Caco-2 (cell line): ENCODE data around the gene IMMP2L. TPM values are rescaled to one million over a fixed set of nuclear protein-coding genes. Genes with fewer than 3 reads are reported as not detected.

Source experiments
- BruUV-seq: library from RNA; stranded (reverse); fragments of 400-500 nt; replicated peaks from 2 replicates; lab custom pipeline; 2021; lab: Mats Ljungman, UMichigan
- CTCF ChIA-PET: fragments of 300-600 bp; sonication (Branson Sonifier 250); formaldehyde crosslinking; loops from one replicate; lab custom pipeline; 2022; ENCODE audit warnings: antibody characterized with exemption; lab: Charles Lee
- POLR2A ChIA-PET: fragments of 300-600 bp; sonication (Branson Sonifier 250); formaldehyde crosslinking; loops from one replicate; lab custom pipeline; 2022; ENCODE audit warnings: antibody characterized with exemption; lab: Charles Lee
- DNase-seq, 2 experiments: peaks; one replicate each; pipeline versions ENCODE4 v3.0.0 to v3.0.0-alpha.2; 2020 to 2022
- H3K27me3 ChIP-seq: replicated peaks from 2 replicates; pipeline ENCODE4 v1.6.0; 2011; ENCODE audit warnings: low read length; ENCODE audit not compliant: control insufficient read depth, insufficient read depth
- H3K36me3 ChIP-seq: 2 replicates; pipeline ENCODE4 v1.5.1; 2011; ENCODE audit warnings: low read length; ENCODE audit not compliant: control insufficient read depth, insufficient read depth
- H3K4me1 ChIP-seq: fragments of 250-450 bp; sonication (Bioruptor Pico); 2 replicates; pipeline ENCODE4 v1.5.1; 2020; ENCODE audit warnings: mild to moderate bottlenecking
- H3K4me3 ChIP-seq: 2 replicates; pipeline ENCODE4 v1.5.1; 2011; ENCODE audit warnings: low read depth, mild to moderate bottlenecking, control low read depth, low read length
- H3K9me3 ChIP-seq: fragments of 250-450 bp; sonication (Bioruptor Pico); 2 replicates; pipeline ENCODE4 v1.5.1; 2020; ENCODE audit warnings: mild to moderate bottlenecking, moderate library complexity
- H3K27ac Mint-ChIP-seq: one replicate; pipeline ENCODE4 v1.8.0; 2022; ENCODE audit warnings: mixed read lengths; ENCODE audit not compliant: unreplicated experiment
- H3K27me3 Mint-ChIP-seq: one replicate; pipeline ENCODE4 v1.8.0; 2022; ENCODE audit warnings: mixed read lengths; ENCODE audit not compliant: insufficient read depth, unreplicated experiment
- H3K36me3 Mint-ChIP-seq: one replicate; pipeline ENCODE4 v1.8.0; 2022; ENCODE audit warnings: mild to moderate bottlenecking, mixed read lengths; ENCODE audit not compliant: insufficient read depth, unreplicated experiment
- H3K4me1 Mint-ChIP-seq: one replicate; pipeline ENCODE4 v1.8.0; 2022; ENCODE audit warnings: low read depth, mixed read lengths; ENCODE audit not compliant: unreplicated experiment
- H3K4me3 Mint-ChIP-seq: one replicate; pipeline ENCODE4 v1.8.0; 2022; ENCODE audit warnings: mild to moderate bottlenecking, moderate library complexity, mixed read lengths; ENCODE audit not compliant: unreplicated experiment
- H3K9me3 Mint-ChIP-seq: one replicate; pipeline ENCODE4 v1.8.0; 2022; ENCODE audit warnings: mixed read lengths; ENCODE audit not compliant: unreplicated experiment
- CTCF ChIP-seq, 2 experiments: fragments of 200-600 bp in 1 of 2; IDR thresholded peaks; 1 replicate in 1 of 2; 2 replicates in 1 of 2; pipeline versions ENCODE4 v1.5.1 to v1.8.0; 2011 to 2022; ENCODE audit warnings: antibody characterized with exemption in 1 of 2, control low read depth in 1 of 2, inconsistent platforms in 1 of 2, low read depth in 1 of 2, low read length in 1 of 2, mild to moderate bottlenecking in 1 of 2, moderate library complexity in 1 of 2; ENCODE audit not compliant: insufficient read depth in 1 of 2, severe bottlenecking in 1 of 2, unreplicated experiment in 1 of 2
- intact Hi-C: fragments of 100-400 bp; cut with micrococcal nuclease; formaldehyde crosslinking; loops from one replicate; pipeline ENCODE4 v1.10.0; 2022; ENCODE audit not compliant: unreplicated experiment
- total RNA-seq: library from RNA; stranded (reverse); gene quantifications from 2 replicates; pipeline ENCODE4 v1.2.3, GENCODE V29; 2022

Gene IMMP2L
- total RNA-seq, 1 experiment from 2014 or later = 9.5 TPM

GRCh38 chr7:111605246-111605645 is 43.0 kb upstream of the IMMP2L start:
- intact Hi-C loops = no loop called here
- no peaks in the 10 kb centered on the region for H3K27me3 Mint-ChIP-seq
- Histone ChIP-seq H3K4me3 (no peak overlapping the region), H3K27me3 (no peaks in the 10 kb centered on the region), H3K9me3 (no peaks in the 10 kb centered on the region), H3K4me1 (no peaks in the 10 kb centered on the region), H3K36me3 (no peaks in the 10 kb centered on the region)
- no peak for DNase-seq
- ChIA-PET CTCF (no interaction called here), POLR2A (no interaction called here)
- H3K27ac Mint-ChIP-seq = no peak overlapping the region
- no peaks in the 10 kb centered on the region for H3K36me3 Mint-ChIP-seq
- no peak for TF ChIP-seq CTCF (IDR thresholded peaks at IDR 0.05; ENCODE audit: insufficient read depth in 1 of 2, low read depth in 1 of 2, low read length in 1 of 2, severe bottlenecking in 1 of 2, unreplicated experiment in 1 of 2)
- no peaks in the 10 kb centered on the region for H3K4me1 Mint-ChIP-seq
- H3K9me3 Mint-ChIP-seq = no peaks in the 10 kb centered on the region
- no TSS peak for BruUV-seq
- H3K4me3 Mint-ChIP-seq = no peak overlapping the region

DNA sequence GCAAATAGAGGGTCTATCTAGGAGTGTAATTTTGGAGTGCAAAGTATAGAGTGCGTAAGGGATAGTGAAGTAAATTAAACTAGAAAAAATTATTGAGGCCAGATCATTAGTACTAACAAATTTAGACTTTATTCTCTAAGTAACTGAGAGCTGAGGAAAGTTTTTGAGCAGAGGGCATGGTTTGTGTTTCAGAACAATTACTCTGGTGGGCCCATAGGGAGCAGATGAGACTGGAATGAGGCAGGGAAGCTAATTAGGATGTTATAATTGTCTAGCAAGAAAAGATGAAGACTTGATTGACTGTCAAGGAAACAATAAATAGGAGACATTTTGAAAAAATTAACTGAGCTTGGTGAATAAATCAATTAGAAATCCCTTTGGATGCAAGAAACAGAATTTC is 37.8 kb upstream of the IMMP2L start:
- no peaks in the 10 kb centered on the region for H3K27me3 Mint-ChIP-seq
- no peak for TF ChIP-seq CTCF (IDR thresholded peaks at IDR 0.05; ENCODE audit: insufficient read depth in 1 of 2, low read depth in 1 of 2, low read length in 1 of 2, severe bottlenecking in 1 of 2, unreplicated experiment in 1 of 2)
- CTCF ChIA-PET = no interaction called here
- Histone ChIP-seq H3K27me3 (no peaks in the 10 kb centered on the region), H3K4me3 (no peak overlapping the region), H3K9me3 (peaks cover 5% of the 10 kb centered on the region; the same call in 1 of the 2 replicates), H3K4me1 (no peaks in the 10 kb centered on the region), H3K36me3 (no peaks in the 10 kb centered on the region)
- H3K4me1 Mint-ChIP-seq = no peaks in the 10 kb centered on the region
- no peak overlapping the region for H3K4me3 Mint-ChIP-seq
- no TSS peak for BruUV-seq
- no peak overlapping the region for H3K27ac Mint-ChIP-seq
- H3K9me3 Mint-ChIP-seq = no peaks in the 10 kb centered on the region
- intact Hi-C loops = no loop called here
- H3K36me3 Mint-ChIP-seq = no peaks in the 10 kb centered on the region
- POLR2A ChIA-PET = no interaction called here
- DNase-seq = no peak

DNA sequence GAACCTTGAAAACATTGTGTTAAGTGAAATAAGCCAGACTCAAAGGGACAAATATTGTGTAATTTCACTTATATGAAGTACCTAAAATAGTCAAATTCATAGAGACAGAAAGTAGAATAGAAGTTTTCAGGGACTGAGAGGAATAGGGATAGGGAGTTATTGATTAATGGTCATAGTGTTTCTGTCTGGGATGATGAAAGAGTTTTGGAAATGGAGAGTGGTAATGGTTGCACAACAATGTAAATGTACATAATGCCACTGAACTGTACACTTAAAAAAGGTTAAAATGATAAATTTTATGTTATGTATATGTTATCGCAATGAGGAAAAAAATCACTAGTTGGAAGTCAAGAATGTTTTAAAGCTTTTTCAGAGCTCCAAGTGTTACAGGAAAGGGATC is 33.5 kb upstream of the IMMP2L start:
- Mint-ChIP-seq H3K4me1 (no peaks in the 10 kb centered on the region), H3K9me3 (no peaks in the 10 kb centered on the region), H3K4me3 (no peak overlapping the region), H3K27ac (no peak overlapping the region), H3K36me3 (no peaks in the 10 kb centered on the region), H3K27me3 (no peaks in the 10 kb centered on the region)
- TF ChIP-seq CTCF (IDR thresholded peaks at IDR 0.05; ENCODE audit: insufficient read depth in 1 of 2, low read depth in 1 of 2, low read length in 1 of 2, severe bottlenecking in 1 of 2, unreplicated experiment in 1 of 2) = no peak
- intact Hi-C loops = no loop called here
- DNase-seq = no peak
- H3K4me1 ChIP-seq = no peaks in the 10 kb centered on the region
- no TSS peak for BruUV-seq
- no peak overlapping the region for H3K4me3 ChIP-seq
- ChIA-PET POLR2A (no interaction called here), CTCF (no interaction called here)
- H3K27me3 ChIP-seq = no peaks in the 10 kb centered on the region
- H3K9me3 ChIP-seq = peaks cover 5% of the 10 kb centered on the region; the same call in 1 of the 2 replicates
- H3K36me3 ChIP-seq = no peaks in the 10 kb centered on the region
